Spleen (tissue), 11 donors: ENCODE data around the gene MESP2. TPM values are rescaled to one million over a fixed set of nuclear protein-coding genes. Genes with fewer than 3 reads are reported as not detected.
A peak's percentile ranks its signal among the peaks of the same experiment; 100 is the strongest.

Experiments
- DNase-seq: peaks from one replicate; pipeline ENCODE4 v3.0.0-alpha.2; 2020
- H3K27ac ChIP-seq, 8 donors: fragments of 200-600 bp; sonication (generic) in 7 of 8; 1 replicate in 4 of 8; 2 replicates in 4 of 8; pipeline versions ENCODE4 v1.5.0 to v1.8.0; 2016 to 2021; ENCODE audit warnings: inconsistent platforms in 4 of 8, mild to moderate bottlenecking in 4 of 8, moderate library complexity in 1 of 8
- H3K27me3 ChIP-seq, 7 donors: fragments of 200-600 bp; sonication (generic) in 6 of 7; replicated peaks in 1 of 7; 1 replicate in 4 of 7; 2 replicates in 3 of 7; pipeline versions ENCODE4 v1.5.0 to v1.8.0; 2016 to 2021; ENCODE audit warnings: inconsistent platforms in 3 of 7, mild to moderate bottlenecking in 1 of 7
- H3K36me3 ChIP-seq, 6 donors: fragments of 200-600 bp; sonication (generic) in 5 of 6; 1 replicate in 4 of 6; 2 replicates in 2 of 6; pipeline versions ENCODE4 v1.5.0 to v1.8.0; 2016 to 2021; ENCODE audit warnings: inconsistent platforms in 2 of 6
- H3K4me1 ChIP-seq, 6 donors: fragments of 200-600 bp; sonication (generic) in 5 of 6; 1 replicate in 3 of 6; 2 replicates in 3 of 6; pipeline versions ENCODE4 v1.5.0 to v1.8.0; 2016 to 2021; ENCODE audit warnings: inconsistent platforms in 3 of 6
- H3K4me3 ChIP-seq, 8 donors: fragments of 200-600 bp; sonication (generic) in 7 of 8; 1 replicate in 4 of 8; 2 replicates in 4 of 8; pipeline versions ENCODE4 v1.5.0 to v1.8.0; 2016 to 2021; ENCODE audit warnings: inconsistent platforms in 4 of 8, mild to moderate bottlenecking in 4 of 8, moderate library complexity in 2 of 8
- H3K9me3 ChIP-seq, 8 donors: fragments of 200-600 bp; sonication (generic) in 7 of 8; 1 replicate in 4 of 8; 2 replicates in 4 of 8; pipeline versions ENCODE4 v1.5.0 to v1.8.0; 2016 to 2021; ENCODE audit warnings: inconsistent platforms in 4 of 8
- POLR2A ChIP-seq, 3 donors: fragments of 450-650 bp; IDR thresholded peaks; one replicate each; pipeline ENCODE4 v1.5.1; 2017; ENCODE audit warnings: antibody characterized with exemption in 3 of 3, mild to moderate bottlenecking in 1 of 3
- POLR2AphosphoS5 ChIP-seq, 3 donors: sonication (generic); formaldehyde crosslinking; IDR thresholded peaks; one replicate each; pipeline ENCODE4 v1.5.1; 2017; ENCODE audit warnings: antibody characterized with exemption in 3 of 3
- WGBS, 5 donors: extraction: QIAGEN DNeasy Blood & Tissue Kit in 3 of 5; methylation state at CpG; one replicate each; pipeline versions ENCODE4 v1.1.5 to v1.1.7; 2013 to 2018; 5-methylcytosine and 5-hydroxymethylcytosine counted together
- intact Hi-C: fragments of 100-400 bp; cut with DNase I; formaldehyde crosslinking; loops from one replicate; pipeline ENCODE4 v1.15.0; 2023; ENCODE audit warnings: low total_unique reads
- polyA plus RNA-seq, 3 donors: library from polyadenylated mRNA; stranded (reverse); fragments of 200-250 nt; gene quantifications; one replicate each; pipeline ENCODE4 v1.2.1, GENCODE V29; 2013
- total RNA-seq, 7 donors: library from RNA; depleted of rRNA in 3 of 7; stranded (reverse); fragments of >200 nt in 3 of 7; fragmentation: NEBNext Ultra II Directional in 4 of 7; extraction: Animal tissue kit (Norgen Biotek cat#: 25700) in 4 of 7; gene quantifications; one replicate each; pipeline versions ENCODE4 v1.1.0 to v1.2.1, GENCODE V29; 2016 to 2021
- TF ChIP-seq, protein P1 (sequence below), 11 experiments: fragments of 200-600 bp in 7 of 11; fragments of 450-650 bp in 4 of 11; sonication (generic) in 4 of 11; IDR thresholded peaks in 8 of 11; conservative IDR thresholded peaks in 3 of 11; 1 replicate in 7 of 11; 2 replicates in 4 of 11; pipeline versions ENCODE4 v1.4.0 to v1.8.0; 2016 to 2021; ENCODE audit warnings: antibody characterized with exemption in 11 of 11, inconsistent platforms in 4 of 11, mild to moderate bottlenecking in 1 of 11
- donor health status: healthy with polysubstance abuse.
- donor health status: DM: no; HTN: no; CAD: no; lungs with moderate emphysema.
- donor health status: DM: no; HTN: no; CAD: no.
- donor health status: Bipolar disorder and iron deficiency.
- donor health status: healthy.
- donor health status: DM: no; HTN: no; CAD: no.
- donor health status: DM: yes; HTN: yes; CAD: no.

The MESP2 gene
- total and polyA plus RNA-seq, 10 donors, result 0.05 TPM; not detected in 9

DNA sequence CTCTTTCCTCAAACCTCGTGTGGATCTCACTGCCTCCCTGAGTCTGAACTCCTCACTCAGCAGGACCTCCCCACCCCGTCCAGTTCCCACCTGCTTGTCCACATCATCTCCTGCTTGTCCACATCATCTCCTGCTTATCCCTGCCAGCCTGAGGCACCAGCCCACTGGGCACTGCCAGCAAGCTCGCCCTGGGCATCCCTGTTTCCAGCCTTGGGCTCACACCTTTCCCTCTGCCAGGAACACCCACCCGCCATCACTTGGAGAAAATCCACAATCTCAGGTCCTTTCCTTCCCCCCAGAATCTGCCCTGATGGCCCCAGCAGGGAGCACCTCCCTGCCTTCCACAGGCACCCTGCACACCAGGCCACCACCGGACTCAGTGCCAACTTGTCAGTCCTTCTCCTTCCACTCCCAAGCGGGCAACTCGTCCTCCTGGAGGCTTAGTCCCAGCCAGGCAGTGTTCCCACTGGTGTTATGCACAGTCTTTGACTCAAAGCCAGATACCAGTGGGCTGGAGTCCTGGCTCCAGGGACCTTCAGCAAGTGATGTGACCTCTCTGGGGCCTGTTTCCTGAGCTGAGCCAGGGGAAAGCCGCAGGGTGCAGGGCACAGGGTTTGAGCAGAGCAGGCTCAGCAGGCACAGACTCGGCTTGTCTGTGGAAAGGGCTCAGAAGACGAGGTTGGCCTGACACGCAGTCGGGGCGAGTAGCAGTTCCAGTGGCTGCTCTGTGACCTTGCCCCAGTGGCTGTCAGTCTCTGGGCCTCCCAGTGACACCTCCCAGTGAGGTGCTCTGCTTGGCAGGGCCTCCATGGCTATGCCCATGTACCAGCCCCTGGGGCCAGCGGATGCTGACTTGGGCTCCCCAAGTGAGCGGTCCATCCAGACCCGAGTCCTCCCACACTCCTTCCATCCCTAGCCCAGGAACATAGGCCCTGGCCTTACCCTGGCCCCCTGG, 9.5 kb upstream of the MESP2 start:
- no peaks in the 10 kb centered on the region for H3K9me3 ChIP-seq
- no peaks in the 10 kb centered on the region for H3K36me3 ChIP-seq
- no peak overlapping the region for H3K4me3 ChIP-seq
- no peaks in the 10 kb centered on the region for H3K27me3 ChIP-seq
- WGBS, 5 donors, result 79 to 86% (median 84%) methylated on average over 13 to 16 of the region's 16 CpGs
- no peak overlapping the region for H3K27ac ChIP-seq
- H3K4me1 ChIP-seq, result no peaks in the 10 kb centered on the region
- DNase-seq, result no peak
- intact Hi-C loops, result loop anchor here (10.0 kb wide), 1 partner anchor 318 kb away; no protein-coding TSS in a partner anchor
- TF ChIP-seq, protein P1, sequence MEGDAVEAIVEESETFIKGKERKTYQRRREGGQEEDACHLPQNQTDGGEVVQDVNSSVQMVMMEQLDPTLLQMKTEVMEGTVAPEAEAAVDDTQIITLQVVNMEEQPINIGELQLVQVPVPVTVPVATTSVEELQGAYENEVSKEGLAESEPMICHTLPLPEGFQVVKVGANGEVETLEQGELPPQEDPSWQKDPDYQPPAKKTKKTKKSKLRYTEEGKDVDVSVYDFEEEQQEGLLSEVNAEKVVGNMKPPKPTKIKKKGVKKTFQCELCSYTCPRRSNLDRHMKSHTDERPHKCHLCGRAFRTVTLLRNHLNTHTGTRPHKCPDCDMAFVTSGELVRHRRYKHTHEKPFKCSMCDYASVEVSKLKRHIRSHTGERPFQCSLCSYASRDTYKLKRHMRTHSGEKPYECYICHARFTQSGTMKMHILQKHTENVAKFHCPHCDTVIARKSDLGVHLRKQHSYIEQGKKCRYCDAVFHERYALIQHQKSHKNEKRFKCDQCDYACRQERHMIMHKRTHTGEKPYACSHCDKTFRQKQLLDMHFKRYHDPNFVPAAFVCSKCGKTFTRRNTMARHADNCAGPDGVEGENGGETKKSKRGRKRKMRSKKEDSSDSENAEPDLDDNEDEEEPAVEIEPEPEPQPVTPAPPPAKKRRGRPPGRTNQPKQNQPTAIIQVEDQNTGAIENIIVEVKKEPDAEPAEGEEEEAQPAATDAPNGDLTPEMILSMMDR (IDR thresholded peaks at IDR 0.05 in 8 of 11, conservative IDR thresholded peaks at IDR 0.05 in 3 of 11), result no peak
- TF ChIP-seq POLR2A (IDR thresholded peaks at IDR 0.05), result no peak
- TF ChIP-seq POLR2AphosphoS5 (IDR thresholded peaks at IDR 0.05), result no peak

DNA sequence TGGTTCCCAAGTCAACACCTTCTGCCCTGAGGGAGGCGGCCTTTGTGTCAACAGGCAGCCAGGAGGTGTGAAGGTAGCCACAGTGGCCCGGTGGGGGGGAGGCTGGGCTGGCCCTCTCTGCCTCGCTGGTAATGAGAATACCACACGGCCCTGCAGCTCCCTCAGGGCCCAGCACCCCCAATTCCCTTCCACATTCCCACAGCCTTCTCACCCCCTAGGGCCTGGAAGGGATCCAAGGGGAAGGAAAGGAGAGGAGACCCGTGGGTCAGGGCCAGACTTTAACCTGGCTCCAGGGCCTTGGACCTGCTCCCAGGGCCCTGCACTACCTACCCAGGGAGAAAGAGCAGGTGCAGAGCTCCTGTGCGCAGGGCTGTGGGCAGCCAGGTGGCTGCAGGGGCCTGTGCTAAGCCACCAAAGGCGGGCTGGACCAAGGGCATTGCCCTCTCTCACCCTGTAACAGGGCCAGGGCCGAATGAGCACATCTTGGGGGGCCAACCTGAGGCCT, 8.7 kb upstream of the MESP2 start:
- Histone ChIP-seq H3K9me3 (no peaks in the 10 kb centered on the region), H3K4me1 (no peaks in the 10 kb centered on the region), H3K27me3 (no peaks in the 10 kb centered on the region), H3K4me3 (no peak overlapping the region), H3K27ac (no peak overlapping the region), H3K36me3 (no peaks in the 10 kb centered on the region)
- no peak for TF ChIP-seq POLR2AphosphoS5 (IDR thresholded peaks at IDR 0.05)
- TF ChIP-seq, protein P1 (IDR thresholded peaks at IDR 0.05 in 8 of 11, conservative IDR thresholded peaks at IDR 0.05 in 3 of 11), result no peak
- TF ChIP-seq POLR2A (IDR thresholded peaks at IDR 0.05), result no peak
- 48 to 80% (median 71%) methylated on average over 5 to 8 of the region's 8 CpGs for WGBS, 5 donors
- intact Hi-C loops, result loop anchor here (10.0 kb wide), 1 partner anchor 317 kb away; no protein-coding TSS in a partner anchor
- DNase-seq, result peak; percentile 47

DNA sequence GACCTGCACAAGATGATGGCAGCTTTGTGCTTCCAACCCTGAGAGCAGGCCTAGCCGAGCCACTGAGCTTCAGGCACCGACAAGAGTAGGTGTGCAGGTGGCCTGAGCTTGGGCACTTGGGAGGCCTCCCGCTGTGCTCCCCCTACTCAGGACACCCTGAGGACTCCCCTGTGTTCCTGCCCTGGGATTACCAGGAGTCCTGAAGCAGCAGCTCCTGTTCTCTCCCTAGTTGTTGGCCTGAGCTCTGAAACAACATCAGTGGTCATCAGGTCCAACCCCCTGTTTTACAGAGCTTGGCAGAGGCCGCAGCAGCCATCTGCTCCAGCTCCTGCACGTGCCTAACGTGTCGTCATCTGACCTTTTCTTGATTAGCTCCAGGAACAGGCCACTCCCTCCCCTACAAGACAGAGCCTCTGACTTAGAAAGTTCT, 8.0 kb upstream of the MESP2 start:
- H3K4me3 ChIP-seq, result no peak overlapping the region
- TF ChIP-seq, protein P1 (IDR thresholded peaks at IDR 0.05 in 8 of 11, conservative IDR thresholded peaks at IDR 0.05 in 3 of 11), result no peak
- TF ChIP-seq POLR2A (IDR thresholded peaks at IDR 0.05) (no peak), POLR2AphosphoS5 (IDR thresholded peaks at IDR 0.05) (no peak)
- H3K27me3 ChIP-seq, result no peaks in the 10 kb centered on the region
- H3K27ac ChIP-seq, result no peak overlapping the region
- H3K9me3 ChIP-seq, result no peaks in the 10 kb centered on the region
- 79 to 84% (median 83%) methylated on average over 4 to 7 of the region's 7 CpGs for WGBS, 5 donors
- intact Hi-C loops, result loop anchor here (10.0 kb wide), 1 partner anchor 317 kb away; no protein-coding TSS in a partner anchor
- no peaks in the 10 kb centered on the region for H3K4me1 ChIP-seq
- H3K36me3 ChIP-seq, result no peaks in the 10 kb centered on the region
- no peak for DNase-seq

DNA sequence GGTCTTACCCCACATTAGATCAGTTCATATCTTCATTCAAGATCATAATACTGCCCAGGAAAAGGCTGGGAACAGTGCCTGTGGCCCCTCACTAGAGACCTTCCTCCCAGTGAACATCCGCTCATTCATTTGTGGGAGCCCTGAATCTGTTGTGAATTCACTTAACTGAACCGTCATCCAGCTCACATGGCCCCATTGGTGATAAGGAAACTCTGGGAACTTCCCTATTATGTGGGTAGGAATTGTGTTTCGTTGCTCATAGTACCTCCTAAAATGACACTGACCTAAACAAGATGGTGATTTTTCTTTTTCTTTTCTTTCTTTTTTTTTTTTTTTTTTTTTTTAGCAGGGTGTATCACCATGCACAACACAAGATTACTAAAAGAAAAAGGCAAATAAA, 6.8 kb upstream of the MESP2 start:
- no peak for TF ChIP-seq POLR2A (IDR thresholded peaks at IDR 0.05)
- TF ChIP-seq, protein P1 (IDR thresholded peaks at IDR 0.05 in 8 of 11, conservative IDR thresholded peaks at IDR 0.05 in 3 of 11), result no peak
- no peak for TF ChIP-seq POLR2AphosphoS5 (IDR thresholded peaks at IDR 0.05)
- Histone ChIP-seq H3K4me3 (no peak overlapping the region), H3K27me3 (no peaks in the 10 kb centered on the region), H3K36me3 (no peaks in the 10 kb centered on the region), H3K27ac (no peak overlapping the region), H3K9me3 (no peaks in the 10 kb centered on the region), H3K4me1 (no peaks in the 10 kb centered on the region)
- no peak for DNase-seq
- intact Hi-C loops, result loop anchor here (10.0 kb wide), 1 partner anchor 315 kb away; no protein-coding TSS in a partner anchor
- WGBS, 5 donors, result 67 to 87% (median 82%) methylated on average over 3 of the region's 3 CpGs
